ENCODE measurements around the gene RRAS2.
A peak's percentile ranks its signal among the peaks of the same experiment; 100 is the strongest.
"Not testable (repeated sequence)": the region's sequence is repeated elsewhere in the genome, so short reads cannot be mapped to it uniquely, and the experiment has no call there.

The RRAS2 gene

GRCh38 chr11:14253421-14253820 is 105.6 kb downstream of the RRAS2 start:
- DNase-seq = no peak

- DNase-seq = not testable (repeated sequence)
Observed at GRCh38 chr11:14252501-14252900, 106.5 kb downstream of the RRAS2 start.

DNA sequence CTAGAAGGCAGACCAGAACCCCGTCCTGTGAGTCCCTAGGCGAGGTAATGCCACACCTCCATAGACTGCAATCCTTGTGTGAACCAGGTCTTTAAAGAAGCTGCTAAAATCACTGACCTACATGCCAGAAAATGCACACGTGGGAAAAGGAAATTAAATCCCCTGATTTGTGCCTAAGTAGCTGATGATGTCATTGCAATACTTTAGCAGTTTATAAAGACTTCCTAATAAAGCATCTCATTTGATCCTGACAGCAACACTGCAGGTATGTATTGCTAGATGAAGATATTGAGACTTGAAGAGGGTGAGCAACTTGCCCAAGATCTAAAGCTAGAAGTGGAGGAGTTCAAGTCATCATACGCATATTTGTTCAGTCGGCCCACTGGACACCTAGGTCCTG is 107.2 kb downstream of the RRAS2 start:
- DNase-seq = no peak

- DNase-seq = peak; percentile 72
Observed at GRCh38 chr11:14249121-14249963, 109.6 kb downstream of the RRAS2 start.

DNA sequence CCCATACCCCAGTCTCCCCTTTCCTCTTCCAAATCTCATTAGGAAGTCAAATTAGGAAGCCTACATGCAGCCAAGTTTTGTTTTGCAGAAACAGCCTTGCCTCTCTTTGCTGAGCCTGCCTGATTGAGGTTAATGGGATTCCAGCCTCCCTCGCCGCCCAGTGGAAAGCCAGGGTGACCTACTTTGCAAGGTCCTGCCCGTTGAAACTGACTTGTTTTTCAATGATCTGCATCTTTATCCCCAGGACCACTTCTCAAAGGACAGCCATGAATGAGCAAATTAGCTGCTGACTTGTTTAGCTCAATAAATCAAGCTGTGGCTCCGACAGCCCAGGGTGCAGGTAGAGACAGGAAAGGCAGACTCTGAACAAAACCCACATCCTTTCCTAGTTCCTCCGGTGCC is 110.4 kb downstream of the RRAS2 start:
- peak; percentile 32 for DNase-seq

DNA sequence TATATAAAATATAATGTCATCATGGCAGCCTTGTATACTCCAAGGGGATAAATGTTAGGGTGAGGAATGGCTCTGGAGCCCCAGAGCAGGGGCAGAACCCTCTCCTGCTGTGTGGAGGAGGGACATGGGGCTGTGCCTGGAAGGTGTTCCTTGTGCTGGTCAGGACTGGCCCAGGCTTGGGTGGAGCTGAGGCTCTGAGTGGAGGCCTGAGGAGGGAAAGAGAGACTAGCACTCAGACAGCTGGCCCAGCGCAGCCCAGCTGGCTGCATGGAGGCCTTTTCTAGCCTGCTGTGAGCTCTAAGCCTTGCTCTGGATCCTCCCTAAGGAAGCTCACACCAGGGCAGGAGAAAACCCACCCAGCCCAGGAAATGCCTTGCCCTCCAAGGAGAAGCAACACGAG is 113.5 kb downstream of the RRAS2 start:
- DNase-seq = no peak

DNA sequence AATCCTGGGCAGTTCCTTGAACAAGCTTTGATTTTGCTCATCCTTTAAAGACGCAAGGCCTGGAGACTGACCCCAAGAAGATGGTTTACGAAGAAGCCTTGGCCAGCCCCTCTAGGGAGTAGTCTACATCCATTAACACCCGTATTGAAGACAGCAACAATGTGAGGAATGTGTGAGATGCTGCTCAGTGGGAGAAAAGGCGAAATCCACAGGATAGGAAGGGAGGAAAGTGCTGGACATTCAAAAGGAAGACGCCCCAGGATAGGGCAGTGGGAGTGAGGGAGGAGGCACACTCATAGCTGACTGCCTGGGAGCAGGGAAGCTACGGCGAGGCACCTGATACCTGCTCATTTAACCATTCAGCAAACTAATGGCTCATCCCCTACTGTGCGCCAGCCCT is 114.1 kb downstream of the RRAS2 start:
- DNase-seq = no peak

GRCh38 chr11:14242733-14243132 is 116.2 kb downstream of the RRAS2 start:
- no peak for DNase-seq

- DNase-seq = no peak
Observed at GRCh38 chr11:14242187-14242586, 116.8 kb downstream of the RRAS2 start.

GRCh38 chr11:14240951-14241350 is 118.0 kb downstream of the RRAS2 start:
- no peak for DNase-seq

DNA sequence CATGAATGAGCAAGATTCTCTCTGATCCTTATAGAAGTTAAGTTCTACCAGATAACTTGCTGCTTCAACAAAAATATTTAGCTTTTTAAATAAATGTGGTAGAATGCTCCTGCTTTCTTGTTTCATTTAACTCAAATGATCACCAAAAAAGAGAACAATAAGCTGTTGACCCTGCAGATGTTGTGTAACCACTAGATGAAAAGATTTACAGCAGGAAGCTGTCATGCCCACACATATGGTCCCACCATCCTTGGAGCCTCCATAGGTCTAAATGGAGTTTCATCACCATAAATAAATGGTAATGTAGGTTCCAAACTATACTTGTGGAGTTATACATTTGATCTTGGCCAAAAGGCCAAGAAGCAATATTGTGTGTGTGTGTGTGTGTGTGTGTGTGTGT is 118.8 kb downstream of the RRAS2 start:
- no peak for DNase-seq

DNA sequence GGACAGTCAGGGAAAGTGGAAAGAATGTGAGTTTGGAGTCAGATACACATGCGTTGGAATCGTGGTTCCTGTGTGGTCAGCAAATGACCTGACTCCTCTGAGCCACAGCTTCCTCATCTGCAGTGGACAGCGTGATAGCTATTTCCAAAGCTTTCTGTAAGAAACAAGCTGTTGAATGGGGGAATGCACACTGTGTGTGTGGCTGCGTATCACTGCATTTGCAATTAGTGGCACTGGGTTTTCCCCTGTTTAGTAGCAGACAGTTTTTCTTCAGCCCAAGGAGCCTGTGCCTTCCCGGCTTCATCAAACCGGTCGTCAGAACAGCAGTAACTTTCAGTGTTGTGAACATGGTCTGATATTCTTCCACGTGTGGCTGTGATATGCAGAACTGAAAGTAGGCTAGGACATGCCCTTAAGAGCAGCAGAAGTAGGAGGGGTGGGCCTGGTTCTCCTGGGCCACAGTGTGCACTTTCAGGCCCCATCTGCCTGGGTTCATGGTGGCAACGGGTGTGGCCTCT is 121.5 kb downstream of the RRAS2 start:
- peak; percentile 21 for DNase-seq

GRCh38 chr11:14235701-14236100 is 123.3 kb downstream of the RRAS2 start:
- no peak for DNase-seq

DNA sequence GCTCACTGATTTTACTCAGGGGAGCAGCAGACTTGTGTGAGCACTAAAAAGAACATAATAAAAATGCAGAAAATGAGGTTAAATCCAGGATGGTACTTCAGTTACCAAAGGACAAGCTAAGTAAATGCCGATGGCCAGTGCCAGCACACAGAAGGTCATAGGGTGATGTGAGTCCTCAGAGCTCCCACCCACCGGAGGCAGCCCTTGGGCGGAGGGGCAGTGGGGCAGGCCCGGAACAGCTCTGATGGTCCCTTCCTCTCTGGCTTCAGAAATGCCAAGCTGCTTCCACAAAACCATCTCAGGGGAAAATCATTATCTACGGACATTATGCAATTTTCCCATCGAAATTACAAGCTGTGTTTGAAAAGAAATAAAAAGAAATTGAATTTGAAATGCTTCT is 124.5 kb downstream of the RRAS2 start:
- DNase-seq = no peak

GRCh38 chr11:14232652-14233051 is 126.3 kb downstream of the RRAS2 start:
- DNase-seq = no peak

GRCh38 chr11:14230407-14230806 is 128.6 kb downstream of the RRAS2 start:
- no peak for DNase-seq

GRCh38 chr11:14229472-14229871 is 129.5 kb downstream of the RRAS2 start:
- DNase-seq = no peak

- DNase-seq = no peak
Observed at GRCh38 chr11:14228356-14228755, 130.6 kb downstream of the RRAS2 start.

Measured in CD4-positive, alpha-beta T cell treated with Interleukin-17A for 1 hour (primary cell).